ENCODE measurements around the gene AKAP8L.

GRCh38 chr19:15464394-15465385 is 45.9 kb upstream of the AKAP8L start, which contains the start of gene RASAL3:
- TF ChIP-seq CTCF (IDR thresholded peaks at IDR 0.05), result no peak
- no peak for TF ChIP-seq EZH2 (IDR thresholded peaks at IDR 0.05; ENCODE audit: borderline replicate concordance, insufficient read depth, low read depth, low read length, poor library complexity, severe bottlenecking)
